H4 (cell line): Measurements from ENCODE around the gene SNTA1. TPM values are rescaled to one million over a fixed set of nuclear protein-coding genes. Genes with fewer than 3 reads are reported as not detected.
"Not testable (repeated sequence)": the region's sequence is repeated elsewhere in the genome, so short reads cannot be mapped to it uniquely, and the experiment has no call there.

ENCODE experiments used
- DNase-seq: peaks from one replicate; pipeline ENCODE4 v3.0.0-alpha.2; 2015; ENCODE audit warnings: low spot score
- total RNA-seq: library from RNA; depleted of rRNA; stranded (reverse); fragments of >200 nt; shearing (Covaris generic); gene quantifications from 2 replicates; pipeline ENCODE4 v1.2.3, GENCODE V29; 2014

Gene SNTA1
- total RNA-seq, 1 experiment from 2014 or later = 9.2 TPM

GRCh38 chr20:33431797-33432381 is 11.7 kb downstream of the SNTA1 start:
- no peak for DNase-seq

- DNase-seq = not testable (repeated sequence)
These were observed 19.7 kb downstream of the SNTA1 start for GRCh38 chr20:33423875-33424274.

- peak; percentile 73 for DNase-seq
These were observed 20.3 kb downstream of the SNTA1 start for GRCh38 chr20:33423141-33423834.

GRCh38 chr20:33419140-33419974 is 24.2 kb downstream of the SNTA1 start:
- DNase-seq = no peak

GRCh38 chr20:33418033-33418432 is 25.5 kb downstream of the SNTA1 start:
- no peak for DNase-seq

- DNase-seq = peak; percentile 47
These were observed 27.6 kb downstream of the SNTA1 start for GRCh38 chr20:33415948-33416347.

GRCh38 chr20:33412484-33412838 is 31.1 kb downstream of the SNTA1 start:
- DNase-seq = no peak

- DNase-seq = no peak
These were observed 31.7 kb downstream of the SNTA1 start for GRCh38 chr20:33411711-33412483.

GRCh38 chr20:33411242-33411641 is 32.3 kb downstream of the SNTA1 start:
- DNase-seq = no peak

GRCh38 chr20:33410081-33410742 is 33.4 kb downstream of the SNTA1 start:
- no peak for DNase-seq

GRCh38 chr20:33408716-33409654 is 34.6 kb downstream of the SNTA1 start:
- no peak for DNase-seq

- DNase-seq = no peak
These were observed 35.2 kb downstream of the SNTA1 start for GRCh38 chr20:33408313-33408712.

GRCh38 chr20:33407796-33408195 is 35.8 kb downstream of the SNTA1 start:
- DNase-seq = no peak

- DNase-seq = no peak
These were observed 36.3 kb downstream of the SNTA1 start for GRCh38 chr20:33407251-33407650.

GRCh38 chr20:33404281-33404680 is 39.3 kb downstream of the SNTA1 start:
- DNase-seq = no peak

- no peak for DNase-seq
These were observed 41.6 kb downstream of the SNTA1 start for GRCh38 chr20:33401921-33402369.

GRCh38 chr20:33401184-33401920 is 42.2 kb downstream of the SNTA1 start, which contains the start of gene CDK5RAP1:
Gene CDK5RAP1 (minus strand): TSS chr20:33401519. CDS start chr20:33397064, 4,455 bp downstream.
- DNase-seq = peak; percentile 84

GRCh38 chr20:33400812-33401183 is 42.8 kb downstream of the SNTA1 start:
- DNase-seq = no peak

- no peak for DNase-seq
These were observed 43.6 kb downstream of the SNTA1 start for GRCh38 chr20:33399924-33400323.
